T-cell (primary cell): ENCODE results near the gene IMMP2L. TPM values are rescaled to one million over a fixed set of nuclear protein-coding genes. Genes with fewer than 3 reads are reported as not detected.

Experiments
- ATAC-seq, 4 experiments: fragments of 200-7000 bp in 3 of 4; fragments of 150-1000 bp in 1 of 4; cut with Tn5 transposase; replicated peaks in 1 of 4; 1 replicate in 3 of 4; 2 replicates in 1 of 4; pipeline ENCODE4 v1.10.0; 2021; ENCODE audit warnings: moderate library complexity in 3 of 4, mild to moderate bottlenecking in 2 of 4, moderate number of reproducible peaks in 1 of 4
- CTCF ChIA-PET, 2 donors: fragments of 300-600 bp; sonication (Branson Sonifier 250); formaldehyde crosslinking; loops; one replicate each; lab custom pipeline; 2022; ENCODE audit warnings: antibody characterized with exemption in 2 of 2; lab: Charles Lee
- POLR2A ChIA-PET, 2 donors: fragments of 300-600 bp; sonication (Branson Sonifier 250); formaldehyde crosslinking; loops; one replicate each; lab custom pipeline; 2022; ENCODE audit warnings: antibody characterized with exemption in 2 of 2; lab: Charles Lee
- DNase-seq, 35 experiments: peaks; one replicate each; pipeline versions ENCODE4 v3.0.0 to v3.0.0-alpha.2; 2013 to 2023
- H3K27ac ChIP-seq: one replicate; pipeline ENCODE4 v1.5.1; 2013; ENCODE audit warnings: low read length
- H3K27me3 ChIP-seq, 2 experiments: replicated peaks in 1 of 2; 1 replicate in 1 of 2; 2 replicates in 1 of 2; pipeline versions ENCODE4 v1.6.1 to v1.7.0; 2013; ENCODE audit warnings: low read length in 1 of 2, mixed read lengths in 1 of 2; ENCODE audit not compliant: control insufficient read depth in 2 of 2, insufficient read depth in 2 of 2; ENCODE audit errors: extremely low read depth in 1 of 2
- H3K36me3 ChIP-seq, 2 donors: 1 replicate in 1 of 2; 2 replicates in 1 of 2; pipeline versions ENCODE4 v1.6.1 to v1.7.0; 2013; ENCODE audit warnings: low read length in 1 of 2; ENCODE audit not compliant: control insufficient read depth in 2 of 2, insufficient read depth in 1 of 2; ENCODE audit errors: extremely low read depth in 1 of 2
- H3K4me1 ChIP-seq, 2 experiments: 1 replicate in 1 of 2; 2 replicates in 1 of 2; pipeline versions ENCODE4 v1.6.1 to v1.7.0; 2013; ENCODE audit warnings: low read length in 2 of 2, mixed read lengths in 1 of 2; ENCODE audit not compliant: insufficient read depth in 2 of 2, control insufficient read depth in 1 of 2; ENCODE audit errors: extremely low read depth in 1 of 2
- H3K4me3 ChIP-seq, 2 donors: 1 replicate in 1 of 2; 2 replicates in 1 of 2; pipeline versions ENCODE4 v1.5.1 to v1.7.0; 2013; ENCODE audit warnings: mild to moderate bottlenecking in 2 of 2, low read length in 1 of 2, moderate library complexity in 1 of 2; ENCODE audit not compliant: control insufficient read depth in 1 of 2; ENCODE audit errors: extremely low read depth in 1 of 2
- H3K9me3 ChIP-seq: 2 replicates; pipeline ENCODE4 v1.7.0; 2013
- H3K27ac Mint-ChIP-seq, 2 donors: one replicate each; pipeline ENCODE4 v1.8.0; 2020 to 2021; ENCODE audit warnings: mild to moderate bottlenecking in 2 of 2, mixed read lengths in 2 of 2
- H3K27me3 Mint-ChIP-seq, 2 donors: one replicate each; pipeline ENCODE4 v1.8.0; 2021 to 2022; ENCODE audit warnings: mixed read lengths in 2 of 2
- H3K36me3 Mint-ChIP-seq: one replicate; pipeline ENCODE4 v1.8.0; 2021; ENCODE audit warnings: mixed read lengths
- H3K4me1 Mint-ChIP-seq, 3 donors: one replicate each; pipeline ENCODE4 v1.8.0; 2020 to 2022; ENCODE audit warnings: mixed read lengths in 3 of 3, mild to moderate bottlenecking in 1 of 3
- H3K4me3 Mint-ChIP-seq, 3 donors: one replicate each; pipeline ENCODE4 v1.8.0; 2020 to 2022; ENCODE audit warnings: mild to moderate bottlenecking in 3 of 3, mixed read lengths in 3 of 3, moderate library complexity in 3 of 3
- H3K9me3 Mint-ChIP-seq, 3 donors: one replicate each; pipeline ENCODE4 v1.8.0; 2020 to 2022; ENCODE audit warnings: mixed read lengths in 3 of 3
- WGBS: methylation state at CpG from one replicate; pipeline ENCODE4 v1.1.5; 2013; ENCODE audit warnings: missing lambda C conversion rate; ENCODE audit not compliant: insufficient coverage; 5-methylcytosine and 5-hydroxymethylcytosine counted together
- total RNA-seq, 35 experiments: library from RNA in 6 of 35; stranded (reverse) in 6 of 35; fragments of 120-200 nt in 1 of 35; gene quantifications; one replicate each; pipeline versions ENCODE4 v1.2.1 to v1.2.4 and lab custom pipeline; 2013 to 2026

The IMMP2L gene
- total RNA-seq, 5 donors from 2014 or later (not counting 1 experiment from before 2014, with no cell fraction given) = 14.1 to 27.3 (median 21.7) TPM

GRCh38 chr7:111476586-111477293 is 85.6 kb downstream of the IMMP2L start:
- no peak overlapping the region for H3K4me3 Mint-ChIP-seq
- no peaks in the 10 kb centered on the region for H3K27me3 ChIP-seq
- CTCF ChIA-PET = no interaction called here
- no peak overlapping the region for H3K27ac ChIP-seq
- H3K27me3 Mint-ChIP-seq = no peaks in the 10 kb centered on the region
- no peak for DNase-seq
- H3K9me3 Mint-ChIP-seq = no peaks in the 10 kb centered on the region
- H3K4me3 ChIP-seq = no peak overlapping the region
- no peaks in the 10 kb centered on the region for H3K4me1 Mint-ChIP-seq
- 100% methylated on average over 1 of the region's 2 CpGs for WGBS
- POLR2A ChIA-PET = no interaction called here
- no peak for ATAC-seq
- H3K36me3 Mint-ChIP-seq = peaks cover 34% of the 10 kb centered on the region
- H3K4me1 ChIP-seq = no peaks in the 10 kb centered on the region
- no peak overlapping the region for H3K27ac Mint-ChIP-seq
- peaks cover 0 to 1% of the 10 kb centered on the region in 2 donors for H3K36me3 ChIP-seq
- H3K9me3 ChIP-seq = no peaks in the 10 kb centered on the region

DNA sequence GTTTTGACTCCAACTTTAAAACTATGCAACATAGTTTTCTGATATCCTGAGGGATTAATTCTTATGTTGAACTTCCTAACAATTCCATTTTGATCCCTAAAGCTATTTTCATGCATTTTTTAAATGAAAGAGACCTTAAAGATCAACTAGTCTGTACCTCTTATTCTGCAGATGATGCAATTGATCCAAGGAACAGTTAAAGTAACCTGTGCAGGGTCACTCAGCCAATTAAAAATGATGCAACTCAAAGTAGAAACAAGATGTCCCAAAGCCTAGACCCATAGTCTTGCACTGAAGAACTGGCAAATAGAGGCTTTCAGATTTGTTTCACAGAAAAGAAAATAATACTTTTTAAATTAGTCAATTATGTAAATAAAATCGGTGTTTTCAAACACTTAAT is 86.3 kb downstream of the IMMP2L start:
- H3K9me3 Mint-ChIP-seq = peaks cover 0 to 8% (median 3%) of the 10 kb centered on the region in 3 donors
- DNase-seq (no peak), ATAC-seq (no peak)
- no peaks in the 10 kb centered on the region for H3K9me3 ChIP-seq
- H3K4me3 Mint-ChIP-seq = no peak overlapping the region
- peaks cover 31% of the 10 kb centered on the region for H3K36me3 Mint-ChIP-seq
- H3K36me3 ChIP-seq = no peaks in the 10 kb centered on the region
- CTCF ChIA-PET = no interaction called here
- no peaks in the 10 kb centered on the region for H3K4me1 Mint-ChIP-seq
- H3K27me3 ChIP-seq = no peaks in the 10 kb centered on the region
- no CpG with 5 or more reads among the region's 1 CpG for WGBS
- H3K27me3 Mint-ChIP-seq = no peaks in the 10 kb centered on the region
- H3K4me1 ChIP-seq = no peaks in the 10 kb centered on the region
- no peak overlapping the region for H3K27ac Mint-ChIP-seq
- H3K27ac ChIP-seq = no peak overlapping the region
- POLR2A ChIA-PET = interaction anchor here in 1 of 2 donors (0.6 kb wide), 1 partner anchor 9 kb away, joined by 3 read pairs; no protein-coding TSS in a partner anchor
- H3K4me3 ChIP-seq = no peak overlapping the region

DNA sequence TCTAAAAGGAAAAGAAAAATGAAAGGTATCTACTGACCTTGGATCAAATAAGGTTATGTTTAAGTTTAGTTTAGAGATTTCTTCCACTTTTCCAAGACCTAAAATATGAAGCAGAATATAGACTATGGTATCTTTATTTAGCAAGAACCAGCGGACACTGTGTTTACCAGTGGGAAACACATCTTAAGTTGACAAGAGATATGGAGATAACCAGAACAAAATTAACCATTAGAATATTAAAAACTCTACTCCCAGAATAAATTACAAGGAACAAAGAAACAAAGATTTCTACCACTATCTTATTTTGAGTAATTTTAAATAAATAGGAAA is 86.9 kb downstream of the IMMP2L start:
- ChIA-PET CTCF (no interaction called here), POLR2A (interaction anchor here in 1 of 2 donors (0.6 kb wide), 1 partner anchor 10 kb away, joined by 3 read pairs; no protein-coding TSS in a partner anchor)
- Mint-ChIP-seq H3K4me1 (no peaks in the 10 kb centered on the region), H3K36me3 (peaks cover 32% of the 10 kb centered on the region), H3K27me3 (no peaks in the 10 kb centered on the region), H3K27ac (peak overlapping the region in 1 of 2 donors; percentile 17), H3K4me3 (no peak overlapping the region), H3K9me3 (peaks cover 0 to 10% (median 6%) of the 10 kb centered on the region in 3 donors)
- H3K4me1 ChIP-seq = no peaks in the 10 kb centered on the region
- no peak overlapping the region for H3K4me3 ChIP-seq
- WGBS = no CpG with 5 or more reads among the region's 1 CpG
- ATAC-seq (no peak), DNase-seq (no peak)
- no peak overlapping the region for H3K27ac ChIP-seq
- H3K27me3 ChIP-seq = no peaks in the 10 kb centered on the region
- H3K9me3 ChIP-seq = no peaks in the 10 kb centered on the region
- H3K36me3 ChIP-seq = no peaks in the 10 kb centered on the region

GRCh38 chr7:111474723-111475418 is 87.4 kb downstream of the IMMP2L start:
- ChIA-PET POLR2A (no interaction called here), CTCF (no interaction called here)
- ATAC-seq (no peak), DNase-seq (no peak)
- H3K36me3 Mint-ChIP-seq = peaks cover 32% of the 10 kb centered on the region
- Histone ChIP-seq H3K27me3 (no peaks in the 10 kb centered on the region), H3K4me3 (no peak overlapping the region), H3K36me3 (no peaks in the 10 kb centered on the region), H3K27ac (no peak overlapping the region), H3K9me3 (no peaks in the 10 kb centered on the region), H3K4me1 (no peaks in the 10 kb centered on the region)
- H3K4me1 Mint-ChIP-seq = no peaks in the 10 kb centered on the region
- H3K27me3 Mint-ChIP-seq = no peaks in the 10 kb centered on the region
- peaks cover 0 to 10% (median 6%) of the 10 kb centered on the region in 3 donors for H3K9me3 Mint-ChIP-seq
- no peak overlapping the region for H3K4me3 Mint-ChIP-seq
- H3K27ac Mint-ChIP-seq = peak overlapping the region in 1 of 2 donors; percentile 17
- no CpG with 5 or more reads among the region's 4 CpGs for WGBS

- no peak overlapping the region for H3K27ac ChIP-seq
- peaks cover 0 to 13% (median 6%) of the 10 kb centered on the region in 3 donors for H3K9me3 Mint-ChIP-seq
- no peak overlapping the region for H3K27ac Mint-ChIP-seq
- H3K4me3 Mint-ChIP-seq = no peak overlapping the region
- H3K9me3 ChIP-seq = no peaks in the 10 kb centered on the region
- DNase-seq = no peak
- no peak for ATAC-seq
- WGBS = no CpG with 5 or more reads among the region's 2 CpGs
- no peaks in the 10 kb centered on the region for H3K4me1 Mint-ChIP-seq
- H3K27me3 Mint-ChIP-seq = no peaks in the 10 kb centered on the region
- H3K4me1 ChIP-seq = no peaks in the 10 kb centered on the region
- H3K36me3 Mint-ChIP-seq = peaks cover 36% of the 10 kb centered on the region
- ChIA-PET CTCF (no interaction called here), POLR2A (no interaction called here)
- H3K4me3 ChIP-seq = no peak overlapping the region
- no peaks in the 10 kb centered on the region for H3K36me3 ChIP-seq
- H3K27me3 ChIP-seq = no peaks in the 10 kb centered on the region
Observed at GRCh38 chr7:111473449-111474198, 88.7 kb downstream of the IMMP2L start.

- no CpG with 5 or more reads among the region's 2 CpGs for WGBS
- Mint-ChIP-seq H3K9me3 (peaks cover 0 to 18% (median 6%) of the 10 kb centered on the region in 3 donors), H3K4me3 (no peak overlapping the region), H3K4me1 (no peaks in the 10 kb centered on the region), H3K27me3 (no peaks in the 10 kb centered on the region), H3K36me3 (peaks cover 31% of the 10 kb centered on the region), H3K27ac (no peak overlapping the region)
- ATAC-seq (no peak), DNase-seq (no peak)
- H3K36me3 ChIP-seq = no peaks in the 10 kb centered on the region
- H3K4me3 ChIP-seq = no peak overlapping the region
- H3K27me3 ChIP-seq = no peaks in the 10 kb centered on the region
- H3K9me3 ChIP-seq = no peaks in the 10 kb centered on the region
- POLR2A ChIA-PET = no interaction called here
- H3K4me1 ChIP-seq = no peaks in the 10 kb centered on the region
- CTCF ChIA-PET = no interaction called here
- H3K27ac ChIP-seq = no peak overlapping the region
Observed at GRCh38 chr7:111470998-111471397, 91.3 kb downstream of the IMMP2L start.
